ENCODE measurements around the gene CHPT1. TPM values are rescaled to one million over a fixed set of nuclear protein-coding genes. Genes with fewer than 3 reads are reported as not detected.

CHPT1 gene
- total and polyA plus RNA-seq, 2 of the 13 experiments (the other 11 are each of a cell fraction or from before 2014, with no cell fraction given), result 117 to 178 TPM

- TF ChIP-seq CENPBD1 (CRISPR knock-in tag; IDR thresholded peaks at IDR 0.05; ENCODE audit: borderline replicate concordance, low read depth) (no peak), FOXO1 (CRISPR knock-in tag; IDR thresholded peaks at IDR 0.05) (no peak; the same call in 1 of the 2 replicates), ZNF629 (CRISPR knock-in tag; conservative IDR thresholded peaks at IDR 0.05) (no peak), ZNF674 (CRISPR knock-in tag; IDR thresholded peaks at IDR 0.05; ENCODE audit: low read depth) (no peak), SALL2 (CRISPR knock-in tag; IDR thresholded peaks at IDR 0.05) (no peak), ZMYM4 (CRISPR knock-in tag; IDR thresholded peaks at IDR 0.05) (peak; percentile 71), IRF1 (CRISPR knock-in tag; IDR thresholded peaks at IDR 0.05; ENCODE audit: low read depth) (no peak), YY1 (IDR thresholded peaks at IDR 0.05; ENCODE audit: insufficient read depth, insufficient replicate concordance, low read depth, low read length) (peak; percentile 52), ZNF331 (CRISPR knock-in tag; IDR thresholded peaks at IDR 0.05) (no peak; the same call in 1 of the 2 replicates), JDP2 (CRISPR knock-in tag; IDR thresholded peaks at IDR 0.05; ENCODE audit: borderline replicate concordance) (no peak), CHD4 (IDR thresholded peaks at IDR 0.05; ENCODE audit: borderline replicate concordance, low read length) (no peak), XRCC5 (optimal IDR thresholded peaks at IDR 0.05; ENCODE audit: low read length) (no peak), NFAT5 (CRISPR knock-in tag; IDR thresholded peaks at IDR 0.05) (no peak), GABPA (IDR thresholded peaks at IDR 0.05; ENCODE audit: low read depth, low read length) (no peak), GABPA (CRISPR knock-in tag; IDR thresholded peaks at IDR 0.05; ENCODE audit: low read depth) (no peak), ZNF460 (CRISPR knock-in tag; IDR thresholded peaks at IDR 0.05; ENCODE audit: borderline replicate concordance) (no peak), ZNF251 (CRISPR knock-in tag; IDR thresholded peaks at IDR 0.05) (no peak), TEAD3 (CRISPR knock-in tag; optimal IDR thresholded peaks at IDR 0.05; ENCODE audit: borderline replicate concordance) (peak; percentile 47), GTF3A (CRISPR knock-in tag; conservative IDR thresholded peaks at IDR 0.05) (no peak), HOXA7 (CRISPR knock-in tag; IDR thresholded peaks at IDR 0.05) (no peak), RCOR2 (CRISPR knock-in tag; IDR thresholded peaks at IDR 0.05) (peak; percentile 67; the same call in 1 of the 2 replicates), GABPB1 (CRISPR knock-in tag; IDR thresholded peaks at IDR 0.05) (no peak), ZNF749 (CRISPR knock-in tag; IDR thresholded peaks at IDR 0.05; ENCODE audit: borderline replicate concordance) (no peak), KMT2A (CRISPR knock-in tag; IDR thresholded peaks at IDR 0.05) (no peak), ZBTB1 (CRISPR knock-in tag; IDR thresholded peaks at IDR 0.05; ENCODE audit: borderline replicate concordance) (no peak), PPARG (CRISPR knock-in tag; conservative IDR thresholded peaks at IDR 0.05) (0 out of 2 replicates have a peak, but pooled peaks have one; percentile 79), ZNF747 (CRISPR knock-in tag; IDR thresholded peaks at IDR 0.05; ENCODE audit: borderline replicate concordance) (no peak), ZSCAN29 (CRISPR knock-in tag; conservative IDR thresholded peaks at IDR 0.05) (no peak)
Measured at GRCh38 chr12:101653503-101653902, 43.9 kb upstream of the CHPT1 start (continued).
